Astrocyte of the cerebellum (primary cell): Measurements from ENCODE around the gene TSKU.

Experiments used
- DNase-seq: peaks from one replicate; pipeline ENCODE4 v3.0.0-alpha.2; 2011; ENCODE audit warnings: low read depth
- H3K4me3 ChIP-seq: 2 replicates; pipeline ENCODE4 v1.5.1; 2011; ENCODE audit warnings: mild to moderate bottlenecking, low read depth, low read length, moderate library complexity
- CTCF ChIP-seq: IDR thresholded peaks from 2 replicates; pipeline ENCODE4 v1.5.1; 2012; ENCODE audit warnings: low read length, low read depth, moderate library complexity, mild to moderate bottlenecking; ENCODE audit errors: missing control alignments
- in situ Hi-C: cut with HindIII; loops from 2 replicates; pipeline ENCODE4 v1.10.0; 2017; ENCODE audit warnings: low sequenced_read_pairs

TSKU gene

GRCh38 chr11:76782531-76783293 is 444 bp upstream of the TSKU start:
- H3K4me3 ChIP-seq, result peak overlapping the region; percentile 72
- DNase-seq, result peak; percentile 82
- no peak for TF ChIP-seq CTCF
- in situ Hi-C loops, result no loop called here

- H3K4me3 ChIP-seq, result peak overlapping the region; percentile 72
- in situ Hi-C loops, result no loop called here
- peak; percentile 9 for TF ChIP-seq CTCF
- DNase-seq, result no peak
Measured at GRCh38 chr11:76783896-76784813, 999 bp downstream of the TSKU start.

- in situ Hi-C loops, result no loop called here
- H3K4me3 ChIP-seq, result peak overlapping the region; percentile 72
- DNase-seq, result no peak
- TF ChIP-seq CTCF, result no peak
Measured at GRCh38 chr11:76785513-76785912, 2.4 kb downstream of the TSKU start.

GRCh38 chr11:76786016-76786415 is 2.9 kb downstream of the TSKU start:
- no peak for DNase-seq
- in situ Hi-C loops, result no loop called here
- TF ChIP-seq CTCF, result no peak
- H3K4me3 ChIP-seq, result no peak overlapping the region

- no peak for DNase-seq
- in situ Hi-C loops, result no loop called here
- no peak overlapping the region for H3K4me3 ChIP-seq
- no peak for TF ChIP-seq CTCF
Measured at GRCh38 chr11:76786441-76787014, 3.4 kb downstream of the TSKU start.

- no peak overlapping the region for H3K4me3 ChIP-seq
- no peak for DNase-seq
- in situ Hi-C loops, result no loop called here
- TF ChIP-seq CTCF, result no peak
Measured at GRCh38 chr11:76787271-76787670, 4.1 kb downstream of the TSKU start.
